SIG-M5 (cell line): ENCODE results near the gene PER1.
A peak's percentile ranks its signal among the peaks of the same experiment; 100 is the strongest.

Source experiments
- DNase-seq: peaks from one replicate; lab custom pipeline; 2025; lab: John Stamatoyannopoulos, UW

PER1 gene

DNA sequence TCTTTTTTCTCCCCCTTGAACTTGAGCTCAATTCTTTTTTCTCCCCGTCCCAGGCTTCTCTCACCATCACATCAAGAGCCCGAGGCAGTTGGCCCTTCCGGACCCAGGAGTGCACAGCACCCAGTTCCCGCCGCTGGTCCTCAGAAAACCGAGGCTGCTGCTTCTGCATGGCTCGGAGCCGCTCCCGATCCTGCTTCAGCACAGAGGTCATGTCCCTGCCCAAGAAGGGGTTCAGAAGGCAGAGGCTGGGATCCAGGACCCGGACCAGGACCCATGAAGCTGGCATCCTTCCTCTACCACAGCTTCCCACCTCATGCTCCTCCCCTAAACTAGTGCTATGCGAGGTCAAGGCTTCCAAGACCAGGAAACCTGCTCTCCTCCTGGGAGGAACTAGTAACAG, 10.5 kb downstream of the PER1 start:
- DNase-seq = no peak

DNA sequence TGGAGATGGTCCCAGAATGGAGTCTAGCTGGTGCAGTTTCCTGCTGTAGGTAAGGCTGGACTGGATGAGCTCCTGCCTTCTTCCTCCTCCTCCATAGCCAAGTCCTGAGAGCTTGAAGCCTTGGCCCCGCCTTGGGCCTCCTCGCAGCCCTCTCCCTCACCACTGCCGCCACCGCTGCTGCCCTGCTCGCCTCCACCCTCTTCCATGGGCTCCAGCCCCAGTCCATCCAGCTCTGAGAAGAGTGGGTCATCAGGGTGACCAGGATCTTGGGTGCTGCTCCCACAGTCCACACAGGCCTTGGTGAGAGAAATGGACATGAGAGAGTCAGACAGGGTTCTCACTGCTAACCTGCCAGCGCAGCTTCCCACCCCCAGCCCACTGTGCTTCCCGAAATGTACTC, 11.2 kb downstream of the PER1 start:
- DNase-seq = no peak

GRCh38 chr17:8140065-8141029, 11.9 kb downstream of the PER1 start:
- no peak for DNase-seq

DNA sequence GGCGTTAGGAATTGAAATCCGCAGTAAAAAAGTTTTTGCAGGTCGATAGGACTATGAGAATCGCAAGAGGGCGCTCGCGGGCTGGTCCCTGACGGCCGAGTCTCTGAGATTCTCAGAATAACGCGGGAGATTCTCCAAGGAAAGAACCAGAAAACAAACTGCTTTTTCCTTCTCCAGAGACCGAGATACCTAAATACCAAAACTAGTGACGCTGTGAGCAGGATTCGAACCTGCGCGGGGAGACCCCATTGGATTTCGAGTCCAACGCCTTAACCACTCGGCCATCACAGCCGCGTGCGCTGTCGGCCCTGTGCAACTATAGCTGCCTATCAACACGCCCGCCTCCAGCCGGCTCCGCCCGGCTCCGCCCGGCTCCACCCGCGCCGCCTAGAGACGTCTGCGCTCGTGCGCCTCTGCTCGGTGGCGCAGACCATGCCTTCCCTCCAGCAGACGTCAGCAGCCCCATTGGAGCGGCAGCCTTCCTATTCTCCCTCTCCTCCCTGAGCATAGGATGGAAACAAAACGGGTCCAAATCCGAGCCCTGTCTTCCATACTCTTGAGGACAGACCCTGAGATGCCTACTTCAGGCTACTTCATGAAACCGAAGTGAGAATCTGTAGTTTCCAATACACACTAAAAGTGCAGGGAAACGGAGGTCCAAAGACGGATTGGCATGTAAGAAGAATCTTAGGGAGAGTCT, 13.4 kb downstream of the PER1 start:
- peak; percentile 65 for DNase-seq

- DNase-seq = no peak
These were observed 13.9 kb downstream of the PER1 start for GRCh38 chr17:8138374-8138671.

DNA sequence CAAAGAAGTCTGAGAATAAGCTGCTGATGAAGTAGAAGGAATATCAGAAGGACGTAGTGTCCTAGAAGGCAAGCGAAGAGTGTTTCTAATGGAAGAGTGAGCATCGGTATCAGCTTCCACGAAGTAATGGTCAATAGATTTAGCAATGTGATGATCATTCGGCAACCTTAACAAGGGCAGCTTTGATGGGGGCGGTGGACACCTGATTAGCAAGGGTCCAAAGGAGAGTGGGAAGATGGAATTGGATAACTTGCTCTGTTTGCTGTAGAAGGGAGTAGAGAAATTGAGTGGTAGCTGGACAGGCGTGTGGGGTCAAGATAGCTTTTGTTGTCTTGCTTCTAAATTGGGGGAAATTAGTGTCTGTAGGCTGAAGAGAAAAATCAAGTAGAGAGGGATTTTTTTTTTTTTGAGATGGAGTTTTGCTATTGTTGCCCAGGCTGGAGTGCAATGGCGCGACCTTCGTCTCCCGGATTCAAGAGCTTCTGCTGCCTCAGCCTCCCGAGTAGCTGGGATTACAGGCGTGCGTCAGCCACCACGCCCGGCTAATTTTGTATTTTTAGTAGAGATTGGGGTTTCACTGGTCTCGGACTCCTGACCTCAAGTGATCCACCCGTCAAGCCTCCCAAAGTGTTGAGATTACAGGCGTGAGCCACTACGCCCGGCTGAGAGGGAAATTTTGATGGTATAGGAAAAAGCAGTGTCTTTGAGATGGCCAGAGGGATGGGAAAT, 14.4 kb downstream of the PER1 start:
- DNase-seq = no peak

GRCh38 chr17:8133941-8134340, 18.3 kb downstream of the PER1 start:
- DNase-seq = no peak

DNA sequence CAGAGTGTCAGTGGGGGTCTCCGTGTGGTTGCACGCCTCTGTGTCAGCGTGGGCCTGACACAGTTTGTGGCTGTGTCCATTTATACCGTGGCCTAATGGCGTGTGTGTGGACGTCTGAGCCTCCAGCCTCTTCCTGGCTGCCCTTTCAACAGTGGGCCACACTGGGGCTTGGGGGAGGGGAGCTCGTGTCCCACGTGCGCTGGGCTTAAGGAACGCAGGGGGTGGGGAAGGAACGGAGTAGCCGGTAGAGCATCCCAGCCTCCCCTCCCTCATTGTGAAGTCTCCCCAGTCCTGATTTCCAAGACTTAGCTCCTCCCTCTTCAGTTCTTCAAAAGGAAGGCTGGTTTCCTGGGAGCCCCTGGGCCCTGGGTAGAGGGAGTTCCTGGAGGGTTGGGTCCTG, 18.8 kb downstream of the PER1 start:
- DNase-seq = no peak

- no peak for DNase-seq
These were observed 20.3 kb downstream of the PER1 start for GRCh38 chr17:8131844-8132441.

DNA sequence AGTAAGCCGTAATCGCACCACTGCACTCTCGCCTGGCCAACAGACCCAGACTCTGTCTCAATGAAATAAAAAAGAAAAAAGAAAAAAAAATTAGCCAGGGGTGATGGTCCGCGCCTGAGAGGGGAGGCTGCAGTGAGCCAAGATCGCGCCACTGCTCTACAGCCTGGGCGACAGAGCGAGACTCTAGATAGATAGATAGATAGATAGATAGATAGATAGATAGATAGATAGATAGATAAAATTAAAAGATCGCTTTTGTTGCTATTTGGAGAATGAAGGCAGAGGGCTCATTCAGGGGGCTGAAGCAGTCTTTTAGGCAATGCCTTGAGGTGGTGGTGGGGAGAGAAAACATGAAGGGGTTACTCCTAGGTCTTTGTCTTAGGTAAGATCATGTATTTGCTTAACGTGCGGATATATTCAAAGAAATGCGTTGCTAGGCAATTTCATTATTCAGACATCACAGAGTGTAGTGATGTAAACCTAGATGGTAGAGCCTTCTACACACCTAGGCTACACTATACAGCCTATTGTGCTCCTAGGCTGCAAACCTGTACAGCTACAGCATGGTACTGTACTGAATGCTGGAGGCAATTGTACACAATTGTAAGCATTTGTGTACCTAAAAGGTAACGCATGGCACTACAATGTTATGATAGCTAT, 23.9 kb downstream of the PER1 start:
- DNase-seq = no peak

DNA sequence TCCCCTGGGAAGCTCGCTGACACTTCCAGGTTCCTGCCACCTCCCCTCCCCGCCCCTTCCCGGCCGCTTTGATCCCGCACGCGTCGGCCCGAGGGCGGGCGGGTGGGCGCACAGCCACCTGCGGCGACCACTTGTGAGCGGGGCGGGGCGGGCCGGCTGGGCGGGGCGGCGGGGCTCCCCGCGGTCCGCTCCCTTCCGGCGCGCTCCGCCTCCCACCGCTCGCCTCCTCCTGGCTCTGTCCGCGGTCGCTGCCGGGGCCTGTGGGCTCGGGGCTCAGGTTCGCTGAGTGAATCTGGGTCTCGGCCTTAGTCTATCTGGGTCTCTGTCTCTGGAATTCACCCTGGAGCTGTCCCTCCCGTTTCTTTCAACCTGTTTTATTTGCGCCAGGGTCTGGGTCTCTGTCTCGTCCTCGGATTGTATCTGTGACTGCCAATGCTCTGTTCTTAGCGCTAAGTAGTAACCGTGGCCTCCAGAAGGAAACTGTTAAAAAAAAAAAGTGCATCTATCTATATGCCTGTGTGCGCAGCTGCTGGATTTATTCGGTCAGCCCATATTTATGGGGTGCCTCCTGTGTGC, 25.6 kb downstream of the PER1 start:
- DNase-seq = no peak

- no peak for DNase-seq
These were observed 26.2 kb downstream of the PER1 start for GRCh38 chr17:8125947-8126490.

- no peak for DNase-seq
These were observed 26.9 kb downstream of the PER1 start for GRCh38 chr17:8125154-8125946.

- no peak for DNase-seq
These were observed 27.7 kb downstream of the PER1 start for GRCh38 chr17:8124350-8125153.

DNA sequence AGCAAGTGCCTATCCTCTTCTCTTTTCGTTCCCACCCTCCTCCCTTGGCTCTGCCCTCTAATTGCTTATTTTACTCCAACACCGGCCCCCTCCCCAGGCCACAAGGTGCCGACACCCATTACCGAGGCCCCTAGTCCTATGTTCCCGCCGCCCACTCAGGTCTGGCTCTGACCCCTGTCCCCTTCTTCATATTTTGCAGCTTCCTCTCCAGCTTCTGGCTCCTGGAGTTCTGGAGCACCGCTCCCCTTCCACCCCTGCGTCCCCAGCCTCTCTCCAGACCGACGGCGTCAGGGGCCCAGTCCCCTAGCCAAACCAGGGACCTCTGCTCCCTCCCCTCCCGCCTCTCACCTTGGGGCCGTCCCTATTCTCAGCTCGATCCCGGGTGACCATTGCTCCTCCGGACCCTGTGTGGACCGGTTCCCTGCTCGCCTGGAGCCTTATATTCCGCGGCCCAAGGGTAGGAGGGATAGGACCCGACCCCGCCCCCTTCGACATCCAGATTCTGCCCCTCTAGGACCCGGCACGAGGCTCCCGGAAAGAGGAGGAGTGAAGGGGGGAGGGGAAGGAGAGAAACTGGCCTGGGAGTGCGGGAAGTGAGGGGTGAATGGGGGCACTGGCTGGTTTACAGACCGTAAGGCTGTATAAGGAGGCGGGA, 28.4 kb downstream of the PER1 start, which contains the start of gene HES7:
HES7 (minus strand) TSS at position 412 of the 655 bp plus-strand sequence; CDS start at position 390, 22 bp downstream.
- DNase-seq = no peak

GRCh38 chr17:8122924-8123694, 29.1 kb downstream of the PER1 start:
- DNase-seq = no peak

GRCh38 chr17:8122422-8122923, 29.7 kb downstream of the PER1 start:
- DNase-seq = no peak
